GM23338 (cell line): ENCODE measurements around the gene ABAT.
A peak's percentile ranks its signal among the peaks of the same experiment; 100 is the strongest.

ENCODE experiments used
- CREB1 ChIP-seq: fragments of 250-450 bp; sonication (Bioruptor Pico); IDR thresholded peaks from 2 replicates; pipeline ENCODE4 v1.5.0; 2020; ENCODE audit warnings: low read depth, mild to moderate bottlenecking, moderate library complexity
- ETS1 ChIP-seq: IDR thresholded peaks from 2 replicates; pipeline ENCODE4 v1.6.1; 2016; ENCODE audit warnings: antibody characterized with exemption
- EZH2 ChIP-seq: fragments of 200-600 bp; sonication (generic); IDR thresholded peaks from one replicate; pipeline ENCODE4 v1.8.0; 2017; ENCODE audit warnings: antibody characterized with exemption, mild to moderate bottlenecking, low read depth; ENCODE audit not compliant: unreplicated experiment
- EZH2phosphoT487 ChIP-seq: fragments of 200-600 bp; sonication (generic); IDR thresholded peaks from one replicate; pipeline ENCODE4 v1.8.1; 2018; ENCODE audit warnings: antibody characterized with exemption; ENCODE audit not compliant: unreplicated experiment
- JUNB ChIP-seq: IDR thresholded peaks from one replicate; pipeline ENCODE4 v1.6.1; 2016; ENCODE audit warnings: antibody characterized with exemption; ENCODE audit not compliant: unreplicated experiment
- NANOG ChIP-seq: IDR thresholded peaks from 2 replicates; pipeline ENCODE4 v1.6.1; 2016; ENCODE audit warnings: antibody characterized with exemption, borderline replicate concordance
- POLR2AphosphoS5 ChIP-seq: IDR thresholded peaks from 2 replicates; pipeline ENCODE4 v1.6.1; 2016; ENCODE audit warnings: antibody characterized with exemption, low read depth
- STAT1 ChIP-seq: IDR thresholded peaks from one replicate; pipeline ENCODE4 v1.6.1; 2016; ENCODE audit warnings: antibody characterized with exemption; ENCODE audit not compliant: unreplicated experiment
- ZNF114 ChIP-seq: fragments of 250-450 bp; sonication (Bioruptor Pico); IDR thresholded peaks from 2 replicates; pipeline ENCODE4 v1.5.0; 2020; ENCODE audit warnings: mild to moderate bottlenecking, moderate library complexity
- TF ChIP-seq, protein P1 (sequence below), 2 experiments: fragments of 200-600 bp in 1 of 2; sonication (generic) in 1 of 2; conservative IDR thresholded peaks; 2 replicates each; pipeline versions ENCODE4 v1.5.1 to v1.6.1; 2016 to 2017; ENCODE audit warnings: antibody characterized with exemption in 2 of 2, low read depth in 2 of 2, mild to moderate bottlenecking in 2 of 2, moderate library complexity in 1 of 2
- TF ChIP-seq, protein P2 (sequence below): IDR thresholded peaks from one replicate; pipeline ENCODE4 v1.6.1; 2018; ENCODE audit warnings: antibody characterized with exemption; ENCODE audit not compliant: unreplicated experiment
- TF ChIP-seq, protein P3 (sequence below): fragments of 250-450 bp; sonication (Bioruptor Pico); IDR thresholded peaks from 2 replicates; pipeline ENCODE4 v1.5.0; 2020; ENCODE audit warnings: mild to moderate bottlenecking, moderate library complexity

DNA sequence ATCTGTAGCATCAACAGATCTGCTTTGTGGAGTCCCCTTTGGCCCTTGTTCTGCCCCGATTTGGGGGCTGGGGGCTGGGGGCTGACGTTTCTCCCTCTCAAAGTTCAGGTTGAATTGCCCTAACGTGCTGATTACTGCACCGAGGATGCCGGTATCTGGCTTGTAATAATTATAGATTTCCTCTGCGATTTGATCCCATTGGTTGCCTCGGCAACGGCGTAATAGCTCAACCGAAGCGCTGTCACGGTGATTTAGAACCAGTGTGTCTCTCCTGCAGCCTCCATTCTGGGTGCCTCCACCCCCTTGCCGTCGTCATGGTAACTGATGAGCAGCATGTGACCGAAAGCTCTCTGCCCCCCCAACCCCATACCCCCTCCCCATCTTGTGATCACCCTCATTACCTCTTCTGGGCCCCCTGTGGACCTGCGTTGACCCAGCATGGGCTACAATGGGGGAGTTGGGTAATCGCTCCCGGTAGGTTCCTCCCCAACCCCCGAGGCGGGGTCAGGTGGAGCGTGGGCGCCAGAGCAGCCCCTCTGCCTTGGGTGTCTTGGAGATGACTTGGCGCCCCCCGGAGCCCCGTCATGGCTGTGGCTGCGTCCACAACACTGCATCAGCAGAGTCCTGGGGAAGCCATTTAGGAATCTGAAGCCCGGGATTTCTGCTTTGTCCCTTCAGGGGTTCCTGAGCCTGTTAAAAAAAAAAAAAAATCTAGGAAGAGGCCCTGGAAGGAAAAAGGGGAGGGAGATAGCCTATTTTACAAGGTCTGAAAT lies 38.4 kb downstream of the ABAT start:
- TF ChIP-seq, protein P1, sequence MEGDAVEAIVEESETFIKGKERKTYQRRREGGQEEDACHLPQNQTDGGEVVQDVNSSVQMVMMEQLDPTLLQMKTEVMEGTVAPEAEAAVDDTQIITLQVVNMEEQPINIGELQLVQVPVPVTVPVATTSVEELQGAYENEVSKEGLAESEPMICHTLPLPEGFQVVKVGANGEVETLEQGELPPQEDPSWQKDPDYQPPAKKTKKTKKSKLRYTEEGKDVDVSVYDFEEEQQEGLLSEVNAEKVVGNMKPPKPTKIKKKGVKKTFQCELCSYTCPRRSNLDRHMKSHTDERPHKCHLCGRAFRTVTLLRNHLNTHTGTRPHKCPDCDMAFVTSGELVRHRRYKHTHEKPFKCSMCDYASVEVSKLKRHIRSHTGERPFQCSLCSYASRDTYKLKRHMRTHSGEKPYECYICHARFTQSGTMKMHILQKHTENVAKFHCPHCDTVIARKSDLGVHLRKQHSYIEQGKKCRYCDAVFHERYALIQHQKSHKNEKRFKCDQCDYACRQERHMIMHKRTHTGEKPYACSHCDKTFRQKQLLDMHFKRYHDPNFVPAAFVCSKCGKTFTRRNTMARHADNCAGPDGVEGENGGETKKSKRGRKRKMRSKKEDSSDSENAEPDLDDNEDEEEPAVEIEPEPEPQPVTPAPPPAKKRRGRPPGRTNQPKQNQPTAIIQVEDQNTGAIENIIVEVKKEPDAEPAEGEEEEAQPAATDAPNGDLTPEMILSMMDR (conservative IDR thresholded peaks at IDR 0.05; ENCODE audit: low read depth in 2 of 2) = peak; percentile 15 to 45; a peak in 1 of 4 replicates
- TF ChIP-seq NANOG = no peak
- TF ChIP-seq JUNB = no peak
- no peak for TF ChIP-seq EZH2
- TF ChIP-seq EZH2phosphoT487 = no peak
- no peak for TF ChIP-seq POLR2AphosphoS5
- TF ChIP-seq, protein P2, sequence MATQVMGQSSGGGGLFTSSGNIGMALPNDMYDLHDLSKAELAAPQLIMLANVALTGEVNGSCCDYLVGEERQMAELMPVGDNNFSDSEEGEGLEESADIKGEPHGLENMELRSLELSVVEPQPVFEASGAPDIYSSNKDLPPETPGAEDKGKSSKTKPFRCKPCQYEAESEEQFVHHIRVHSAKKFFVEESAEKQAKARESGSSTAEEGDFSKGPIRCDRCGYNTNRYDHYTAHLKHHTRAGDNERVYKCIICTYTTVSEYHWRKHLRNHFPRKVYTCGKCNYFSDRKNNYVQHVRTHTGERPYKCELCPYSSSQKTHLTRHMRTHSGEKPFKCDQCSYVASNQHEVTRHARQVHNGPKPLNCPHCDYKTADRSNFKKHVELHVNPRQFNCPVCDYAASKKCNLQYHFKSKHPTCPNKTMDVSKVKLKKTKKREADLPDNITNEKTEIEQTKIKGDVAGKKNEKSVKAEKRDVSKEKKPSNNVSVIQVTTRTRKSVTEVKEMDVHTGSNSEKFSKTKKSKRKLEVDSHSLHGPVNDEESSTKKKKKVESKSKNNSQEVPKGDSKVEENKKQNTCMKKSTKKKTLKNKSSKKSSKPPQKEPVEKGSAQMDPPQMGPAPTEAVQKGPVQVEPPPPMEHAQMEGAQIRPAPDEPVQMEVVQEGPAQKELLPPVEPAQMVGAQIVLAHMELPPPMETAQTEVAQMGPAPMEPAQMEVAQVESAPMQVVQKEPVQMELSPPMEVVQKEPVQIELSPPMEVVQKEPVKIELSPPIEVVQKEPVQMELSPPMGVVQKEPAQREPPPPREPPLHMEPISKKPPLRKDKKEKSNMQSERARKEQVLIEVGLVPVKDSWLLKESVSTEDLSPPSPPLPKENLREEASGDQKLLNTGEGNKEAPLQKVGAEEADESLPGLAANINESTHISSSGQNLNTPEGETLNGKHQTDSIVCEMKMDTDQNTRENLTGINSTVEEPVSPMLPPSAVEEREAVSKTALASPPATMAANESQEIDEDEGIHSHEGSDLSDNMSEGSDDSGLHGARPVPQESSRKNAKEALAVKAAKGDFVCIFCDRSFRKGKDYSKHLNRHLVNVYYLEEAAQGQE = no peak
- no peak for TF ChIP-seq STAT1
- no peak for TF ChIP-seq ETS1
- TF ChIP-seq CREB1 = no peak
- TF ChIP-seq, protein P3, sequence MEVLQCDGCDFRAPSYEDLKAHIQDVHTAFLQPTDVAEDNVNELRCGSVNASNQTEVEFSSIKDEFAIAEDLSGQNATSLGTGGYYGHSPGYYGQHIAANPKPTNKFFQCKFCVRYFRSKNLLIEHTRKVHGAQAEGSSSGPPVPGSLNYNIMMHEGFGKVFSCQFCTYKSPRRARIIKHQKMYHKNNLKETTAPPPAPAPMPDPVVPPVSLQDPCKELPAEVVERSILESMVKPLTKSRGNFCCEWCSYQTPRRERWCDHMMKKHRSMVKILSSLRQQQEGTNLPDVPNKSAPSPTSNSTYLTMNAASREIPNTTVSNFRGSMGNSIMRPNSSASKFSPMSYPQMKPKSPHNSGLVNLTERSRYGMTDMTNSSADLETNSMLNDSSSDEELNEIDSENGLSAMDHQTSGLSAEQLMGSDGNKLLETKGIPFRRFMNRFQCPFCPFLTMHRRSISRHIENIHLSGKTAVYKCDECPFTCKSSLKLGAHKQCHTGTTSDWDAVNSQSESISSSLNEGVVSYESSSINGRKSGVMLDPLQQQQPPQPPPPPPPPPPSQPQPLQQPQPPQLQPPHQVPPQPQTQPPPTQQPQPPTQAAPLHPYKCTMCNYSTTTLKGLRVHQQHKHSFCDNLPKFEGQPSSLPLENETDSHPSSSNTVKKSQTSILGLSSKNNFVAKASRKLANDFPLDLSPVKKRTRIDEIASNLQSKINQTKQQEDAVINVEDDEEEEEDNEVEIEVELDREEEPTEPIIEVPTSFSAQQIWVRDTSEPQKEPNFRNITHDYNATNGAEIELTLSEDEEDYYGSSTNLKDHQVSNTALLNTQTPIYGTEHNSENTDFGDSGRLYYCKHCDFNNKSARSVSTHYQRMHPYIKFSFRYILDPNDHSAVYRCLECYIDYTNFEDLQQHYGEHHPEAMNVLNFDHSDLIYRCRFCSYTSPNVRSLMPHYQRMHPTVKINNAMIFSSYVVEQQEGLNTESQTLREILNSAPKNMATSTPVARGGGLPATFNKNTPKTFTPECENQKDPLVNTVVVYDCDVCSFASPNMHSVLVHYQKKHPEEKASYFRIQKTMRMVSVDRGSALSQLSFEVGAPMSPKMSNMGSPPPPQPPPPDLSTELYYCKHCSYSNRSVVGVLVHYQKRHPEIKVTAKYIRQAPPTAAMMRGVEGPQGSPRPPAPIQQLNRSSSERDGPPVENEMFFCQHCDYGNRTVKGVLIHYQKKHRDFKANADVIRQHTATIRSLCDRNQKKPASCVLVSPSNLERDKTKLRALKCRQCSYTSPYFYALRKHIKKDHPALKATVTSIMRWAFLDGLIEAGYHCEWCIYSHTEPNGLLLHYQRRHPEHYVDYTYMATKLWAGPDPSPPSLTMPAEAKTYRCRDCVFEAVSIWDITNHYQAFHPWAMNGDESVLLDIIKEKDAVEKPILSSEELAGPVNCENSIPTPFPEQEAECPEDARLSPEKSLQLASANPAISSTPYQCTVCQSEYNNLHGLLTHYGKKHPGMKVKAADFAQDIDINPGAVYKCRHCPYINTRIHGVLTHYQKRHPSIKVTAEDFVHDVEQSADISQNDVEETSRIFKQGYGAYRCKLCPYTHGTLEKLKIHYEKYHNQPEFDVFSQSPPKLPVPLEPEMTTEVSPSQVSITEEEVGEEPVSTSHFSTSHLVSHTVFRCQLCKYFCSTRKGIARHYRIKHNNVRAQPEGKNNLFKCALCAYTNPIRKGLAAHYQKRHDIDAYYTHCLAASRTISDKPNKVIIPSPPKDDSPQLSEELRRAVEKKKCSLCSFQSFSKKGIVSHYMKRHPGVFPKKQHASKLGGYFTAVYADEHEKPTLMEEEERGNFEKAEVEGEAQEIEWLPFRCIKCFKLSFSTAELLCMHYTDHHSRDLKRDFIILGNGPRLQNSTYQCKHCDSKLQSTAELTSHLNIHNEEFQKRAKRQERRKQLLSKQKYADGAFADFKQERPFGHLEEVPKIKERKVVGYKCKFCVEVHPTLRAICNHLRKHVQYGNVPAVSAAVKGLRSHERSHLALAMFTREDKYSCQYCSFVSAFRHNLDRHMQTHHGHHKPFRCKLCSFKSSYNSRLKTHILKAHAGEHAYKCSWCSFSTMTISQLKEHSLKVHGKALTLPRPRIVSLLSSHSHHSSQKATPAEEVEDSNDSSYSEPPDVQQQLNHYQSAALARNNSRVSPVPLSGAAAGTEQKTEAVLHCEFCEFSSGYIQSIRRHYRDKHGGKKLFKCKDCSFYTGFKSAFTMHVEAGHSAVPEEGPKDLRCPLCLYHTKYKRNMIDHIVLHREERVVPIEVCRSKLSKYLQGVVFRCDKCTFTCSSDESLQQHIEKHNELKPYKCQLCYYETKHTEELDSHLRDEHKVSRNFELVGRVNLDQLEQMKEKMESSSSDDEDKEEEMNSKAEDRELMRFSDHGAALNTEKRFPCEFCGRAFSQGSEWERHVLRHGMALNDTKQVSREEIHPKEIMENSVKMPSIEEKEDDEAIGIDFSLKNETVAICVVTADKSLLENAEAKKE = no peak
- no peak for TF ChIP-seq ZNF114 (CRISPR knock-in tag)
